HL-60 (cell line): ENCODE results near the gene KRTAP2-2.

Source experiments
- DNase-seq, 2 experiments: peaks; one replicate each; pipeline ENCODE4 v3.0.0-alpha.2; 2010 to 2020; ENCODE audit warnings: low read depth in 1 of 2, low spot score in 1 of 2
- H3K27ac ChIP-seq: fragments of 250-450 bp; sonication (Bioruptor Pico); replicated peaks from 2 replicates; pipeline ENCODE4 v1.5.1; 2020; ENCODE audit warnings: mild to moderate bottlenecking, moderate library complexity
- H3K27me3 ChIP-seq: fragments of 250-450 bp; sonication (Bioruptor Pico); 2 replicates; pipeline ENCODE4 v1.5.1; 2021; ENCODE audit warnings: mild to moderate bottlenecking, moderate library complexity; ENCODE audit not compliant: insufficient read depth, poor library complexity, severe bottlenecking
- H3K4me3 ChIP-seq: replicated peaks from 2 replicates; pipeline ENCODE4 v1.5.1; 2011; ENCODE audit warnings: mild to moderate bottlenecking, control low read depth, low read length; ENCODE audit not compliant: insufficient read depth
- GABPA ChIP-seq: IDR thresholded peaks from 2 replicates; pipeline ENCODE4 v1.6.1; 2012; ENCODE audit warnings: low read depth
- POLR2AphosphoS5 ChIP-seq: IDR thresholded peaks from 2 replicates; pipeline ENCODE4 v1.6.1; 2012; ENCODE audit warnings: low read depth
- SPI1 ChIP-seq: IDR thresholded peaks from 2 replicates; pipeline ENCODE4 v1.6.1; 2012; ENCODE audit warnings: low read depth, mild to moderate bottlenecking, borderline replicate concordance
- TF ChIP-seq, protein P1 (sequence below): IDR thresholded peaks from one replicate; pipeline ENCODE4 v1.5.1; 2011; ENCODE audit warnings: low read length, control low read depth, inconsistent platforms; ENCODE audit not compliant: insufficient read depth
- TF ChIP-seq, protein P2 (sequence below): IDR thresholded peaks from 2 replicates; pipeline ENCODE4 v1.6.1; 2012; ENCODE audit warnings: low read depth; ENCODE audit not compliant: insufficient replicate concordance

KRTAP2-2 gene

DNA sequence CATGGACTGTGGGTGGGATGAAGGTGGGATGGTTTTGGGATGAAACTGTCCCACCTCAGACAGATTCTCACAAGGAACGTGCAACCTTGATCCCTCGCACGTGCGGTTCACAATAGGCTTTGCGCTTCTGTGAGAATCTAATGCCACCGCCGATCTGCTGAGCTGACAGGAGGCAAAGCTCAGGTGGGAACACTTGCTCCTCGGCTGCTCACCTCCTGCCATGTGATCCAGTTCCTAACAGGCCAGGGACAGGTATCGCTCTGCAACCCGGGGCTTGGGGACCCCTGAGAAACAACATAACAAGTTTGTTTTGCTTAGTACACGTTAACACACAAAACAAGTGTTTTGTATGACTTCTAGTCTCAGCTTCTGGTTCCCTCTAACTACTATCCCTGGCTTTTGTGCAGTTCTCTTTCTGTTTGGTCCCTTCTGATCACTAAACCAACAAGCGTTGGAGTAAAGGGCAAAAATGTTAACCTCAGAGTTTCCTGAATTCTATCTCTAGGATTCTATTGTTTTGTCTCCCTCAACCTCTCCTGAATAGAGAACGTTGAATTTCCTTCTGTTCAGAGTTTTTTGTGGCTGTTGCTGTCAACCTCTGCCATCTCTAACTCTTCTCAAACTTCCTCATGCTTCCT lies 38.3 kb downstream of the KRTAP2-2 start:
- H3K4me3 ChIP-seq, result no peak overlapping the region
- H3K27ac ChIP-seq, result no peak overlapping the region
- TF ChIP-seq GABPA, result no peak
- TF ChIP-seq, protein P1, sequence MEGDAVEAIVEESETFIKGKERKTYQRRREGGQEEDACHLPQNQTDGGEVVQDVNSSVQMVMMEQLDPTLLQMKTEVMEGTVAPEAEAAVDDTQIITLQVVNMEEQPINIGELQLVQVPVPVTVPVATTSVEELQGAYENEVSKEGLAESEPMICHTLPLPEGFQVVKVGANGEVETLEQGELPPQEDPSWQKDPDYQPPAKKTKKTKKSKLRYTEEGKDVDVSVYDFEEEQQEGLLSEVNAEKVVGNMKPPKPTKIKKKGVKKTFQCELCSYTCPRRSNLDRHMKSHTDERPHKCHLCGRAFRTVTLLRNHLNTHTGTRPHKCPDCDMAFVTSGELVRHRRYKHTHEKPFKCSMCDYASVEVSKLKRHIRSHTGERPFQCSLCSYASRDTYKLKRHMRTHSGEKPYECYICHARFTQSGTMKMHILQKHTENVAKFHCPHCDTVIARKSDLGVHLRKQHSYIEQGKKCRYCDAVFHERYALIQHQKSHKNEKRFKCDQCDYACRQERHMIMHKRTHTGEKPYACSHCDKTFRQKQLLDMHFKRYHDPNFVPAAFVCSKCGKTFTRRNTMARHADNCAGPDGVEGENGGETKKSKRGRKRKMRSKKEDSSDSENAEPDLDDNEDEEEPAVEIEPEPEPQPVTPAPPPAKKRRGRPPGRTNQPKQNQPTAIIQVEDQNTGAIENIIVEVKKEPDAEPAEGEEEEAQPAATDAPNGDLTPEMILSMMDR, result no peak
- no peaks in the 10 kb centered on the region for H3K27me3 ChIP-seq
- DNase-seq, result no peak

DNA sequence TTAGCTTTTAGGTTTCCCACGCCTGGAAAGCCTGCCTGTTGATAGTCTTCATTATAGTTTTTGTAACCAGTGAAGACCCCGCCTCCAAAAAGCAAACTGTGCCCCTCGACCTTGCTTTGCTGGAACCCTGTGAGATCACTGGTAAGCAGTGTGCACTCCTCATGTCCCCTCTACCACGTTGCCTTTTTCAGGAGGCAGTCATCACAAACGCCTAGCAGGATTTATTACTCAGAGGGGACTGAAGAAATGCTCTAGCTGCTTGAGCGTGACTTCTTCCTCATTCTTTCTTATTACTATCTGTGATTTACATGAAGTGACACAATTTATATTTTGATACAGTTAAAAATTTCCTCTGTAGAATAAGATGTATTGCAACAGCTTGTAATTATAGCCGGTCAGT lies 39.6 kb downstream of the KRTAP2-2 start:
- DNase-seq, result no peak
- Histone ChIP-seq H3K27ac (no peak overlapping the region), H3K27me3 (no peaks in the 10 kb centered on the region), H3K4me3 (no peak overlapping the region)
- TF ChIP-seq GABPA (no peak), POLR2AphosphoS5 (no peak), SPI1 (no peak)
- TF ChIP-seq, protein P2, sequence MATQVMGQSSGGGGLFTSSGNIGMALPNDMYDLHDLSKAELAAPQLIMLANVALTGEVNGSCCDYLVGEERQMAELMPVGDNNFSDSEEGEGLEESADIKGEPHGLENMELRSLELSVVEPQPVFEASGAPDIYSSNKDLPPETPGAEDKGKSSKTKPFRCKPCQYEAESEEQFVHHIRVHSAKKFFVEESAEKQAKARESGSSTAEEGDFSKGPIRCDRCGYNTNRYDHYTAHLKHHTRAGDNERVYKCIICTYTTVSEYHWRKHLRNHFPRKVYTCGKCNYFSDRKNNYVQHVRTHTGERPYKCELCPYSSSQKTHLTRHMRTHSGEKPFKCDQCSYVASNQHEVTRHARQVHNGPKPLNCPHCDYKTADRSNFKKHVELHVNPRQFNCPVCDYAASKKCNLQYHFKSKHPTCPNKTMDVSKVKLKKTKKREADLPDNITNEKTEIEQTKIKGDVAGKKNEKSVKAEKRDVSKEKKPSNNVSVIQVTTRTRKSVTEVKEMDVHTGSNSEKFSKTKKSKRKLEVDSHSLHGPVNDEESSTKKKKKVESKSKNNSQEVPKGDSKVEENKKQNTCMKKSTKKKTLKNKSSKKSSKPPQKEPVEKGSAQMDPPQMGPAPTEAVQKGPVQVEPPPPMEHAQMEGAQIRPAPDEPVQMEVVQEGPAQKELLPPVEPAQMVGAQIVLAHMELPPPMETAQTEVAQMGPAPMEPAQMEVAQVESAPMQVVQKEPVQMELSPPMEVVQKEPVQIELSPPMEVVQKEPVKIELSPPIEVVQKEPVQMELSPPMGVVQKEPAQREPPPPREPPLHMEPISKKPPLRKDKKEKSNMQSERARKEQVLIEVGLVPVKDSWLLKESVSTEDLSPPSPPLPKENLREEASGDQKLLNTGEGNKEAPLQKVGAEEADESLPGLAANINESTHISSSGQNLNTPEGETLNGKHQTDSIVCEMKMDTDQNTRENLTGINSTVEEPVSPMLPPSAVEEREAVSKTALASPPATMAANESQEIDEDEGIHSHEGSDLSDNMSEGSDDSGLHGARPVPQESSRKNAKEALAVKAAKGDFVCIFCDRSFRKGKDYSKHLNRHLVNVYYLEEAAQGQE, result no peak
- TF ChIP-seq, protein P1, result no peak

DNA sequence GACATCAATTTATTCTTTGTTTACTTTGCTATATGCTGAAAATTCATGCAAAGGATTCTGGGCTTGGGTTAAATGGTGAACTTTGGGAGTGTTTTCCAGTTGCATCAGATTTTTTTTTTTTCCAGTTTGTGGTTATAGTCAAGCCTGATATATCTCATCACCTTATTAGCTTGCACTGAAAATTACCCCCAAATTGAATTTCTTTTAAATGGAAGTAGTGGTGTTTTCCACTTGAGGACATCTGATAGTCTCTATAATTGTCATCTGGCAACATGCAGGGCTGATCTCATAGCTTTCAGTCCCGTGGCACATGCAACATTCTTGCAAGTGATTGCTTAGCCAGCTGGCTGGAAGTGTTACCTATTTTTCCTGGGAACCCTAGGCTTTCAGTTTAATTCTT lies 41.4 kb downstream of the KRTAP2-2 start:
- no peak overlapping the region for H3K4me3 ChIP-seq
- H3K27ac ChIP-seq, result no peak overlapping the region
- DNase-seq, result no peak
- TF ChIP-seq, protein P2, result no peak
- TF ChIP-seq GABPA (no peak), POLR2AphosphoS5 (no peak), SPI1 (no peak)
- TF ChIP-seq, protein P1, result no peak
- H3K27me3 ChIP-seq, result no peaks in the 10 kb centered on the region

DNA sequence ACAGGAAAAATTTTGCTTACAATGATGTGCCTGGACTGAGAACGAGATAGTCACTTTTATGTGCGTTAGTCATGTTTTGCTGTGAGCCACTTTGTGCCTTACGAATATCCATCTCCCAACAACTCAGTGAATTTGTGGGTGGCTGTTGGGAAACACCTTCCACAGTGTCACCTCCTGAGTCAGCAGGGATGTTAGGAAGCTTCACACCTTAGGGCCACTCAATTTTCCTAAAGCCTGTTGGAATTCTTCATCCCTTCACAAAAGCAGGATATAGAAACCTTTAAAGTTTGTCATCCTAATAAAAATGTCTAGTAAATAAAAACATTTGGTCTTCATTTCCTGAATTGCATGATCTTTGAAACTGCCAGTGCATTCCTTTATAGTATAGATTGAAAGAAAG lies 41.8 kb downstream of the KRTAP2-2 start:
- no peaks in the 10 kb centered on the region for H3K27me3 ChIP-seq
- no peak overlapping the region for H3K27ac ChIP-seq
- H3K4me3 ChIP-seq, result no peak overlapping the region
- DNase-seq, result no peak
- TF ChIP-seq SPI1 (no peak), GABPA (no peak), POLR2AphosphoS5 (no peak)
- TF ChIP-seq, protein P1, result no peak
- TF ChIP-seq, protein P2, result no peak
